Trophoblast cell (in vitro differentiated cells and primary cell): ENCODE data around the gene JRKL.

Experiments used
- DNase-seq, 2 donors: peaks; one replicate each; pipeline ENCODE4 v3.0.0-alpha.2; 2016
- H2AFZ ChIP-seq: 2 replicates; pipeline ENCODE4 v1.6.1; 2013; ENCODE audit warnings: low read length, moderate library complexity, mild to moderate bottlenecking; ENCODE audit not compliant: insufficient read depth, poor library complexity
- H2AK5ac ChIP-seq: 2 replicates; pipeline ENCODE4 v1.6.1; 2013; ENCODE audit warnings: mild to moderate bottlenecking, low read length
- H2BK120ac ChIP-seq: 2 replicates; pipeline ENCODE4 v1.6.1; 2013; ENCODE audit warnings: low read length, mild to moderate bottlenecking, moderate library complexity; ENCODE audit not compliant: insufficient read depth, poor library complexity
- H2BK12ac ChIP-seq: 2 replicates; pipeline ENCODE4 v1.6.1; 2013; ENCODE audit warnings: mild to moderate bottlenecking, low read length, moderate library complexity
- H2BK5ac ChIP-seq: 2 replicates; pipeline ENCODE4 v1.6.1; 2013; ENCODE audit warnings: low read length, low read depth, moderate library complexity, mild to moderate bottlenecking; ENCODE audit not compliant: poor library complexity
- H3K14ac ChIP-seq: 2 replicates; pipeline ENCODE4 v1.6.1; 2013; ENCODE audit warnings: mild to moderate bottlenecking, low read length
- H3K18ac ChIP-seq: 2 replicates; pipeline ENCODE4 v1.6.1; 2013; ENCODE audit warnings: mild to moderate bottlenecking, low read length
- H3K23ac ChIP-seq: 2 replicates; pipeline ENCODE4 v1.6.1; 2013; ENCODE audit warnings: low read length
- H3K27ac ChIP-seq: 2 replicates; pipeline ENCODE4 v1.5.1; 2013; ENCODE audit warnings: low read depth, mild to moderate bottlenecking, inconsistent platforms, low read length, moderate library complexity
- H3K27me3 ChIP-seq: 2 replicates; pipeline ENCODE4 v1.6.1; 2013; ENCODE audit warnings: inconsistent platforms, mild to moderate bottlenecking, low read length, moderate library complexity; ENCODE audit not compliant: insufficient read depth
- H3K36me3 ChIP-seq, 2 experiments: 1 replicate in 1 of 2; 2 replicates in 1 of 2; pipeline ENCODE4 v1.6.1; 2013; ENCODE audit warnings: low read length in 2 of 2, mild to moderate bottlenecking in 2 of 2, moderate library complexity in 1 of 2; ENCODE audit not compliant: insufficient read depth in 2 of 2, control insufficient read depth in 1 of 2
- H3K4ac ChIP-seq: 2 replicates; pipeline ENCODE4 v1.6.1; 2013; ENCODE audit warnings: low read depth, mild to moderate bottlenecking, low read length, moderate library complexity
- H3K4me1 ChIP-seq, 2 experiments: 1 replicate in 1 of 2; 2 replicates in 1 of 2; pipeline ENCODE4 v1.6.1; 2013; ENCODE audit warnings: low read length in 2 of 2, mild to moderate bottlenecking in 2 of 2, moderate library complexity in 1 of 2; ENCODE audit not compliant: insufficient read depth in 2 of 2, control insufficient read depth in 1 of 2
- H3K4me2 ChIP-seq: 2 replicates; pipeline ENCODE4 v1.6.1; 2013; ENCODE audit warnings: inconsistent platforms, mild to moderate bottlenecking, low read length, moderate library complexity
- H3K4me3 ChIP-seq: 2 replicates; pipeline ENCODE4 v1.5.1; 2013; ENCODE audit warnings: mild to moderate bottlenecking, low read depth, low read length, inconsistent platforms
- H3K79me1 ChIP-seq: one replicate; pipeline ENCODE4 v1.6.1; 2013; ENCODE audit warnings: low read length
- H3K79me2 ChIP-seq: 2 replicates; pipeline ENCODE4 v1.6.1; 2013; ENCODE audit warnings: low read length, mild to moderate bottlenecking; ENCODE audit not compliant: control insufficient read depth, insufficient read depth, poor library complexity
- H3K9ac ChIP-seq: 2 replicates; pipeline ENCODE4 v1.6.1; 2013; ENCODE audit warnings: mild to moderate bottlenecking, low read length
- H3K9me3 ChIP-seq: 2 replicates; pipeline ENCODE4 v1.6.1; 2013; ENCODE audit warnings: low read depth, mild to moderate bottlenecking, control low read depth, inconsistent platforms, low read length; ENCODE audit not compliant: insufficient read depth
- H4K12ac ChIP-seq: 2 replicates; pipeline ENCODE4 v1.6.1; 2013; ENCODE audit warnings: low read depth, mild to moderate bottlenecking, low read length, moderate library complexity
- H4K8ac ChIP-seq: 2 replicates; pipeline ENCODE4 v1.6.1; 2013; ENCODE audit warnings: low read depth, mild to moderate bottlenecking, low read length, moderate library complexity
- H4K91ac ChIP-seq: one replicate; pipeline ENCODE4 v1.6.1; 2013; ENCODE audit warnings: low read depth, mild to moderate bottlenecking, low read length, moderate library complexity
- WGBS: extraction: QIAGEN DNeasy Blood & Tissue Kit; methylation state at CpG from one replicate; pipeline ENCODE4 v1.1.7; 2013; ENCODE audit warnings: missing lambda C conversion rate; ENCODE audit not compliant: insufficient read length, insufficient coverage; ENCODE audit errors: extremely low coverage; 5-methylcytosine and 5-hydroxymethylcytosine counted together

The JRKL gene

DNA sequence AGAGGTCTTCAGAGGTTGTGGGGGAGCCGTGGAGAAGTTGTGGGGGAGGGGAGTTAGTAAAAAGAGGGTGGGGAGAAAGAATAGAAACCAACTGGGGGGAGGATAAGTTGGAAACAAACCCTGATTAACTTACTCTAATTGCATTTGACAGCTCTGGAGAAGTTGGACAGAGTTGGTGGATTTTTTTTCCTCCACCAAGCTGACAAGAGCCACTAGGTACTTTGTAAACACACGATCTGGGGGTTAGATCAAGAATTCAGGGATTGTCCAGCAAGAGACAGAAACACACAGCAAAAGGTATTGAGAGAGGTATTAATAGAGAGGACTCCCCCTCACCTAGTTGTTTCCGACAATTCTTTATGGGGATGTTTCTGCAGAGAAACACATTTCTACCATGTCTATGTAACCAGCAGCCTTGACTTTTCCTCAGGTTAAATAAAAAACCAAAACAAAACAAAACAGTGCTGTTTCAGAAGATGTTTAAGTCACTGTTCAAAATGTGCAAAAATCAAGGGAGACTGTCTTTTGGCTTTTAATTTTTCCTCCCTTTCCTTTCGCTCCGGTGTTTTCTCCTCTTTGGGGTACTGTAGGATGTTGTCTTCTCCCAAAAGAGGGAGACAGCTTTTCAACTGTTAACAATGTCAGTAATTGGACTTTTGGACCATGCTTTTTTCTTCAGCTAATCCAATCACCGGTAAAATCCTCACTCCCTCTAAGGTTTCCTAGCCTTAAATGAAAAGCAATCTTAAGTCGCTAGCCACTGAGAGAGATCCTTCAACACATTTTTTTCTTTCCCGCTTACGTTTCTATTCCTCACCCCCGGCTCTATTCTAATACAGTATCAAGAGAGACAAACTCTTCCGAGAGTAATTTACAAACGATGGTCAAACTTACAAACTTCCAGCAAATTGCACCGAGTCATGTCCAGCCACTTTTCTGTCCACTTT, 47.5 kb upstream of the JRKL start:
- DNase-seq = no peak
- peak overlapping the region; percentile 94 for H2BK120ac ChIP-seq
- no peak overlapping the region for H4K12ac ChIP-seq
- H2BK12ac ChIP-seq = no peak overlapping the region
- peak overlapping the region; percentile 97 for H2BK5ac ChIP-seq
- H2AFZ ChIP-seq = peak overlapping the region; percentile 52
- peak overlapping the region; percentile 53 for H3K14ac ChIP-seq
- peak overlapping the region; percentile 90 for H3K4ac ChIP-seq
- H3K4me2 ChIP-seq = peak overlapping the region; percentile 83
- peak overlapping the region; percentile 96 for H3K9ac ChIP-seq
- H3K36me3 ChIP-seq = peaks cover 4 to 7% of the 10 kb centered on the region in 2 experiments
- no peaks in the 10 kb centered on the region for H3K27me3 ChIP-seq
- H3K79me1 ChIP-seq = peaks cover 20% of the 10 kb centered on the region
- H3K4me1 ChIP-seq = peaks cover 14 to 32% of the 10 kb centered on the region in 2 experiments
- H3K23ac ChIP-seq = no peak overlapping the region
- peak overlapping the region; percentile 91 for H3K18ac ChIP-seq
- peaks cover 31% of the 10 kb centered on the region for H3K79me2 ChIP-seq
- peak overlapping the region; percentile 86 for H3K4me3 ChIP-seq
- peak overlapping the region; percentile 78 for H4K8ac ChIP-seq
- peak overlapping the region; percentile 87 for H4K91ac ChIP-seq
- H3K9me3 ChIP-seq = peaks cover 2% of the 10 kb centered on the region
- whole genome bisulfite sequencing = no CpG with 5 or more reads among the region's 13 CpGs
- peak overlapping the region; percentile 64 for H2AK5ac ChIP-seq
- H3K27ac ChIP-seq = peak overlapping the region; percentile 88

DNA sequence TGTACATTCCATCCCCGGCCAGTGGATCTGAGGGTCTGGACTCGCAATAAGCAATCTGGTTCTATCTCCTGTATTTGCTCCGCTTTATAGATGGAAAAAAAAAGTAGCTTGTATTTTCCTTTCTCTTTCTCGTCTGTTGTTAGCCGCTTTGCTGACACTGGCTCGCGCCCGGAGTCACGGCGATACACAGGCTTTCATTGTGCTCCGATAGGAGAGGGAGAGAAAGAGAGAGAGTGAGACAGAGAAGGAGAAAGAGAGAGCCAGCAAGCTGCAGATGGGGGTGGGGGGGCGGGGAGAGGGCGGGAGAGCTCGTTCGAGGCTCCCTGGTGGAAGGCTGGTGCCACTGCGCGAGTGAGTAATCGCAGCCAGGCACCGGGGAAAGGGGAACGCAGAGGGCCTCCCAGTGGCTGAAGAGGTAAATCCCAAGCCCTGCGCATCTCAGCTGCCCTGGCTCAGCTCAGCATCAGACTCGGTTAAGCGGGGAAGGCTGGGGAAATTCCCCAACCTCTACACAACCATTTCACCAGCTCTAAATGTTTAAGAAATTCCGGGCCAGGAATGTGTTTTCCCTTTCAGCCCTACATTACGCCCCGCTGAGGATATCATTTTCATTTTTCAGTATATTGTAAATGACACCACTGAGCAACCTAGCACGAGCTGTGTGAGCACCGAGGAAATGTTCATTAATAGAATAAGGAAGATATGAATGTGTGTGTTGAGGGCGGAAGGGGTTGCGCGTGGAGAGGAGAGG, 46.7 kb upstream of the JRKL start, which contains the start of gene MAML2:
MAML2 (minus strand) TSS at position 235 of the 751 bp plus-strand sequence. CDS start 1,300 bp downstream, outside the sequence.
- Histone ChIP-seq H3K9me3 (peaks cover 4% of the 10 kb centered on the region), H2BK120ac (peak within 1 kb of the TSS; percentile 94), H3K14ac (peak within 1 kb of the TSS; percentile 75), H4K12ac (peak within 1 kb of the TSS; percentile 18), H3K18ac (peak within 1 kb of the TSS; percentile 91), H3K79me2 (peaks cover 29% of the 10 kb centered on the region), H2AK5ac (peak within 1 kb of the TSS; percentile 96), H2BK5ac (peak within 1 kb of the TSS; percentile 97), H3K4me3 (peak within 1 kb of the TSS; percentile 86), H3K79me1 (peaks cover 20% of the 10 kb centered on the region), H3K4me2 (peak within 1 kb of the TSS; percentile 83), H3K36me3 (peaks cover 4 to 7% of the 10 kb centered on the region in 2 experiments), H3K9ac (peak within 1 kb of the TSS; percentile 96), H4K8ac (peak within 1 kb of the TSS; percentile 78), H3K27ac (peak within 1 kb of the TSS; percentile 88), H3K4ac (peak within 1 kb of the TSS; percentile 90), H3K27me3 (no peaks in the 10 kb centered on the region), H3K23ac (no peak within 1 kb of the TSS), H2BK12ac (peak within 1 kb of the TSS; percentile 97), H3K4me1 (peaks cover 14 to 29% of the 10 kb centered on the region in 2 experiments), H2AFZ (peak within 1 kb of the TSS; percentile 52), H4K91ac (peak within 1 kb of the TSS; percentile 87)
- WGBS = 100% methylated on average over 3 of the region's 31 CpGs
- DNase-seq = peak; percentile 96

DNA sequence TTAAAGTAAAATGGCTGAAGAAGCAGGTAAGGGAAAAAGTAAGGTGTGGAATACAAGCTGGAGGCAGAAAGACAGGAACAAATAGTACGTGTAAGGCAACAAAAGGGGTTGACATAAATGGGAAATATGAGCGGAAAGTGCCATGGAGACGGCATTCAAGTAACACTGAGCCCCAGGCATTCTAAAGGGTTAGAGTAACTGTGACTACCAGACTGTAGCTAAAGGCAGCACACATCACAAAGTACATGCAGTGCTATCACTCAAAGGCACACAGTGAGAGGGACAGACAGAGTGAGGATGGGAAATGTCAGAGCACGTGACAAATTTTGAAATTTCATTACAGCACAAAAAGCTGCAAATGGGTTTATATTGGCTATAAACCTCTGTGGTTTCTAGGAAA, 33.0 kb upstream of the JRKL start:
- no peak overlapping the region for H2BK5ac ChIP-seq
- no peaks in the 10 kb centered on the region for H3K27me3 ChIP-seq
- H3K23ac ChIP-seq = no peak overlapping the region
- H3K4me1 ChIP-seq = no peaks in the 10 kb centered on the region
- DNase-seq = no peak
- H3K36me3 ChIP-seq = peaks cover 5 to 6% of the 10 kb centered on the region in 2 experiments
- H3K9me3 ChIP-seq = no peaks in the 10 kb centered on the region
- no peaks in the 10 kb centered on the region for H3K79me2 ChIP-seq
- no peaks in the 10 kb centered on the region for H3K79me1 ChIP-seq
- H2BK12ac ChIP-seq = no peak overlapping the region
- no peak overlapping the region for H3K4me3 ChIP-seq
- H2AK5ac ChIP-seq = no peak overlapping the region
- no peak overlapping the region for H3K4me2 ChIP-seq
- no peak overlapping the region for H2AFZ ChIP-seq
- no peak overlapping the region for H3K27ac ChIP-seq
- H3K14ac ChIP-seq = no peak overlapping the region
- H2BK120ac ChIP-seq = no peak overlapping the region
- H4K8ac ChIP-seq = no peak overlapping the region
- no peak overlapping the region for H3K4ac ChIP-seq
- H3K9ac ChIP-seq = no peak overlapping the region
- no peak overlapping the region for H3K18ac ChIP-seq
- H4K91ac ChIP-seq = no peak overlapping the region
- H4K12ac ChIP-seq = no peak overlapping the region
- WGBS = no CpG with 5 or more reads among the region's 4 CpGs

DNA sequence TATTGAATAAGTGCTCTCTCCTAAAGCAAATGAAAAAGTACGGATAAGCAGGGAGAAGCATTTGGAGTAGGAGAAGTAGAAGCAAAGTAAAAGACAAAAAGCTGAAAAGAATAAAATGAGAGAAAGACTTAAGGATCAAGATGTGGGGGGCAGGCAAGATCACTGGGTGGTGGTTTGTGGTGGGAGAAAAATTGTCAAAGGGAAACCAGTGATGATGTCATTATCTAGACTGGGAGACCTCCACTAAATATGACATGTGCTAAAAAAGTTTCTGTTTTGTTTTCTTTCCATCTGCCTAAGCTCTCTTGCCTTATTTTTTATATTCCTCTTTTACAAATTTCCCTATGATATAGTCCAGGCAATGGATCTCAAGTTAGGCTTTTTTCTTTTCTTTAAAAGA, 32.0 kb upstream of the JRKL start:
- Histone ChIP-seq H3K4me3 (no peak overlapping the region), H3K79me1 (no peaks in the 10 kb centered on the region), H3K14ac (no peak overlapping the region), H3K36me3 (peaks cover 4 to 6% of the 10 kb centered on the region in 2 experiments), H4K8ac (no peak overlapping the region), H3K9ac (no peak overlapping the region), H3K27me3 (no peaks in the 10 kb centered on the region), H4K91ac (no peak overlapping the region), H2AFZ (no peak overlapping the region), H3K4me1 (no peaks in the 10 kb centered on the region), H3K23ac (no peak overlapping the region), H3K4me2 (no peak overlapping the region), H4K12ac (no peak overlapping the region), H3K9me3 (no peaks in the 10 kb centered on the region), H3K79me2 (no peaks in the 10 kb centered on the region), H2AK5ac (no peak overlapping the region), H3K18ac (no peak overlapping the region), H2BK120ac (no peak overlapping the region), H3K4ac (no peak overlapping the region), H3K27ac (no peak overlapping the region), H2BK12ac (no peak overlapping the region), H2BK5ac (no peak overlapping the region)
- no peak for DNase-seq
- WGBS = no CpG with 5 or more reads among the region's 1 CpG
